K562 (cell line): Measurements from ENCODE around the gene HSPA5. TPM values are rescaled to one million over a fixed set of nuclear protein-coding genes. Genes with fewer than 3 reads are reported as not detected.

ENCODE experiments used
- CBX2 ChIP-seq: fragments of 200-600 bp; sonication (generic); IDR thresholded peaks from one replicate; pipeline ENCODE4 v1.6.1; 2012; ENCODE audit warnings: mild to moderate bottlenecking, low read length, inconsistent platforms; ENCODE audit not compliant: insufficient read depth, poor library complexity, severe bottlenecking
- CBX3 ChIP-seq, 2 experiments: IDR thresholded peaks; 1 replicate in 1 of 2; 2 replicates in 1 of 2; pipeline ENCODE4 v1.6.1; 2012; ENCODE audit warnings: inconsistent platforms in 2 of 2, low read length in 2 of 2, borderline replicate concordance in 1 of 2, control low read depth in 1 of 2
- CBX5 ChIP-seq: IDR thresholded peaks from 2 replicates; pipeline ENCODE4 v1.6.1; 2014; ENCODE audit warnings: low read depth, borderline replicate concordance
- EP300 ChIP-seq: IDR thresholded peaks from 2 replicates; pipeline ENCODE4 v1.6.1; 2012; ENCODE audit warnings: low read length, improper control_type of control experiment
- HLTF ChIP-seq: fragments of 450-650 bp; IDR thresholded peaks from 2 replicates; pipeline ENCODE4 v1.6.1; 2016
- NFATC3 ChIP-seq: fragments of 450-650 bp; IDR thresholded peaks from 2 replicates; pipeline ENCODE4 v1.6.1; 2017; ENCODE audit warnings: mild to moderate bottlenecking
- RBM22 ChIP-seq: fragments of 200-400 bp; formaldehyde crosslinking; IDR thresholded peaks from 2 replicates; pipeline ENCODE4 v1.6.1; 2018; ENCODE audit warnings: low read length, low read depth; ENCODE audit not compliant: poor library complexity, severe bottlenecking
- ZBTB2 ChIP-seq: fragments of 450-650 bp; IDR thresholded peaks from 2 replicates; pipeline ENCODE4 v1.6.1; 2016; ENCODE audit warnings: antibody characterized with exemption
- ZBTB26 ChIP-seq: fragments of 450-650 bp; formaldehyde crosslinking; IDR thresholded peaks from 2 replicates; pipeline ENCODE4 v1.4.0; 2022; ENCODE audit warnings: missing genetic modification characterization
- polyA plus RNA-seq, 8 experiments: library from polyadenylated mRNA; depleted of rRNA in 4 of 8; stranded (reverse) in 5 of 8; unstranded in 3 of 8; fragments of >200 nt; fragmentation: Nextera tagmentation in 2 of 8; fragmentation: Illumina TruSeq in 1 of 8; extraction: Ambion mirVana in 2 of 8; extraction: Trizol in 1 of 8; gene quantifications; 2 replicates each; pipeline versions ENCODE4 v1.2.1 to v1.2.3, GENCODE V29; 2011 to 2014; ENCODE audit warnings: inconsistent platforms in 1 of 8, missing spikeins in 1 of 8
- total RNA-seq, 7 experiments: library from RNA; depleted of rRNA in 6 of 7; stranded (reverse); fragments of >200 nt in 6 of 7; fragmentation: Illumina TruSeq in 2 of 7; extraction: Trizol in 2 of 7; gene quantifications; 2 replicates each; pipeline versions ENCODE4 v1.2.1 to v1.2.3, GENCODE V29; 2011 to 2021; ENCODE audit warnings: low replicate concordance in 1 of 7
- TF ChIP-seq, protein P1 (sequence below): sonication (generic); formaldehyde crosslinking; IDR thresholded peaks from 2 replicates; pipeline ENCODE4 v1.8.0; 2023; ENCODE audit warnings: missing genetic modification reagents, mild to moderate bottlenecking, borderline replicate concordance
- TF ChIP-seq, protein P2 (sequence below): sonication (generic); formaldehyde crosslinking; IDR thresholded peaks from 2 replicates; pipeline ENCODE4 v1.8.0; 2022; ENCODE audit warnings: missing genetic modification reagents, mild to moderate bottlenecking, borderline replicate concordance
- TF ChIP-seq, protein P3 (sequence below): sonication (generic); formaldehyde crosslinking; IDR thresholded peaks from 2 replicates; pipeline ENCODE4 v1.8.0; 2022; ENCODE audit warnings: mild to moderate bottlenecking, missing genetic modification reagents
- TF ChIP-seq, protein P4 (sequence below): fragments of 250-450 bp; sonication (Bioruptor Pico); IDR thresholded peaks from 2 replicates; pipeline ENCODE4 v1.5.0; 2020; ENCODE audit warnings: mild to moderate bottlenecking

HSPA5 gene
- total and polyA plus RNA-seq, 9 of the 15 experiments (the other 6 are each of a cell fraction or from before 2014, with no cell fraction given) = 48.0 to 265 (median 113) TPM

GRCh38 chr9:125241863-125242739 lies 958 bp upstream of the HSPA5 start (continued):
- TF ChIP-seq, protein P1, sequence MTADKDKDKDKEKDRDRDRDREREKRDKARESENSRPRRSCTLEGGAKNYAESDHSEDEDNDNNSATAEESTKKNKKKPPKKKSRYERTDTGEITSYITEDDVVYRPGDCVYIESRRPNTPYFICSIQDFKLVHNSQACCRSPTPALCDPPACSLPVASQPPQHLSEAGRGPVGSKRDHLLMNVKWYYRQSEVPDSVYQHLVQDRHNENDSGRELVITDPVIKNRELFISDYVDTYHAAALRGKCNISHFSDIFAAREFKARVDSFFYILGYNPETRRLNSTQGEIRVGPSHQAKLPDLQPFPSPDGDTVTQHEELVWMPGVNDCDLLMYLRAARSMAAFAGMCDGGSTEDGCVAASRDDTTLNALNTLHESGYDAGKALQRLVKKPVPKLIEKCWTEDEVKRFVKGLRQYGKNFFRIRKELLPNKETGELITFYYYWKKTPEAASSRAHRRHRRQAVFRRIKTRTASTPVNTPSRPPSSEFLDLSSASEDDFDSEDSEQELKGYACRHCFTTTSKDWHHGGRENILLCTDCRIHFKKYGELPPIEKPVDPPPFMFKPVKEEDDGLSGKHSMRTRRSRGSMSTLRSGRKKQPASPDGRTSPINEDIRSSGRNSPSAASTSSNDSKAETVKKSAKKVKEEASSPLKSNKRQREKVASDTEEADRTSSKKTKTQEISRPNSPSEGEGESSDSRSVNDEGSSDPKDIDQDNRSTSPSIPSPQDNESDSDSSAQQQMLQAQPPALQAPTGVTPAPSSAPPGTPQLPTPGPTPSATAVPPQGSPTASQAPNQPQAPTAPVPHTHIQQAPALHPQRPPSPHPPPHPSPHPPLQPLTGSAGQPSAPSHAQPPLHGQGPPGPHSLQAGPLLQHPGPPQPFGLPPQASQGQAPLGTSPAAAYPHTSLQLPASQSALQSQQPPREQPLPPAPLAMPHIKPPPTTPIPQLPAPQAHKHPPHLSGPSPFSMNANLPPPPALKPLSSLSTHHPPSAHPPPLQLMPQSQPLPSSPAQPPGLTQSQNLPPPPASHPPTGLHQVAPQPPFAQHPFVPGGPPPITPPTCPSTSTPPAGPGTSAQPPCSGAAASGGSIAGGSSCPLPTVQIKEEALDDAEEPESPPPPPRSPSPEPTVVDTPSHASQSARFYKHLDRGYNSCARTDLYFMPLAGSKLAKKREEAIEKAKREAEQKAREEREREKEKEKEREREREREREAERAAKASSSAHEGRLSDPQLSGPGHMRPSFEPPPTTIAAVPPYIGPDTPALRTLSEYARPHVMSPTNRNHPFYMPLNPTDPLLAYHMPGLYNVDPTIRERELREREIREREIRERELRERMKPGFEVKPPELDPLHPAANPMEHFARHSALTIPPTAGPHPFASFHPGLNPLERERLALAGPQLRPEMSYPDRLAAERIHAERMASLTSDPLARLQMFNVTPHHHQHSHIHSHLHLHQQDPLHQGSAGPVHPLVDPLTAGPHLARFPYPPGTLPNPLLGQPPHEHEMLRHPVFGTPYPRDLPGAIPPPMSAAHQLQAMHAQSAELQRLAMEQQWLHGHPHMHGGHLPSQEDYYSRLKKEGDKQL (CRISPR knock-in tag) = no peak
- TF ChIP-seq RBM22 (no peak), EP300 (no peak), CBX3 (IDR thresholded peaks at IDR 0.05; ENCODE audit: borderline replicate concordance in 1 of 2, low read length in 2 of 2) (0 out of 3 replicates have a peak, but pooled peaks of 1 of the 2 experiments have one; percentile 33), HLTF (no peak), ZBTB26 (CRISPR knock-in tag) (0 out of 2 replicates have a peak, but pooled peaks have one; percentile 7), CBX5 (no peak), NFATC3 (no peak), CBX2 (no peak), ZBTB2 (no peak)
- TF ChIP-seq, protein P2, sequence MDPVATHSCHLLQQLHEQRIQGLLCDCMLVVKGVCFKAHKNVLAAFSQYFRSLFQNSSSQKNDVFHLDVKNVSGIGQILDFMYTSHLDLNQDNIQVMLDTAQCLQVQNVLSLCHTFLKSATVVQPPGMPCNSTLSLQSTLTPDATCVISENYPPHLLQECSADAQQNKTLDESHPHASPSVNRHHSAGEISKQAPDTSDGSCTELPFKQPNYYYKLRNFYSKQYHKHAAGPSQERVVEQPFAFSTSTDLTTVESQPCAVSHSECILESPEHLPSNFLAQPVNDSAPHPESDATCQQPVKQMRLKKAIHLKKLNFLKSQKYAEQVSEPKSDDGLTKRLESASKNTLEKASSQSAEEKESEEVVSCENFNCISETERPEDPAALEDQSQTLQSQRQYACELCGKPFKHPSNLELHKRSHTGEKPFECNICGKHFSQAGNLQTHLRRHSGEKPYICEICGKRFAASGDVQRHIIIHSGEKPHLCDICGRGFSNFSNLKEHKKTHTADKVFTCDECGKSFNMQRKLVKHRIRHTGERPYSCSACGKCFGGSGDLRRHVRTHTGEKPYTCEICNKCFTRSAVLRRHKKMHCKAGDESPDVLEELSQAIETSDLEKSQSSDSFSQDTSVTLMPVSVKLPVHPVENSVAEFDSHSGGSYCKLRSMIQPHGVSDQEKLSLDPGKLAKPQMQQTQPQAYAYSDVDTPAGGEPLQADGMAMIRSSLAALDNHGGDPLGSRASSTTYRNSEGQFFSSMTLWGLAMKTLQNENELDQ = no peak
- TF ChIP-seq, protein P3, sequence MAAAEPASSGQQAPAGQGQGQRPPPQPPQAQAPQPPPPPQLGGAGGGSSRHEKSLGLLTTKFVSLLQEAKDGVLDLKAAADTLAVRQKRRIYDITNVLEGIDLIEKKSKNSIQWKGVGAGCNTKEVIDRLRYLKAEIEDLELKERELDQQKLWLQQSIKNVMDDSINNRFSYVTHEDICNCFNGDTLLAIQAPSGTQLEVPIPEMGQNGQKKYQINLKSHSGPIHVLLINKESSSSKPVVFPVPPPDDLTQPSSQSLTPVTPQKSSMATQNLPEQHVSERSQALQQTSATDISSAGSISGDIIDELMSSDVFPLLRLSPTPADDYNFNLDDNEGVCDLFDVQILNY = no peak
- TF ChIP-seq, protein P4, sequence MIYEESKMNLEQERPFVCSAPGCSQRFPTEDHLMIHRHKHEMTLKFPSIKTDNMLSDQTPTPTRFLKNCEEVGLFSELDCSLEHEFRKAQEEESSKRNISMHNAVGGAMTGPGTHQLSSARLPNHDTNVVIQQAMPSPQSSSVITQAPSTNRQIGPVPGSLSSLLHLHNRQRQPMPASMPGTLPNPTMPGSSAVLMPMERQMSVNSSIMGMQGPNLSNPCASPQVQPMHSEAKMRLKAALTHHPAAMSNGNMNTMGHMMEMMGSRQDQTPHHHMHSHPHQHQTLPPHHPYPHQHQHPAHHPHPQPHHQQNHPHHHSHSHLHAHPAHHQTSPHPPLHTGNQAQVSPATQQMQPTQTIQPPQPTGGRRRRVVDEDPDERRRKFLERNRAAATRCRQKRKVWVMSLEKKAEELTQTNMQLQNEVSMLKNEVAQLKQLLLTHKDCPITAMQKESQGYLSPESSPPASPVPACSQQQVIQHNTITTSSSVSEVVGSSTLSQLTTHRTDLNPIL (CRISPR knock-in tag) = no peak
